VCaP (cell line): Measurements from ENCODE around the gene APOBEC3F.
"Not testable (repeated sequence)": the region's sequence is repeated elsewhere in the genome, so short reads cannot be mapped to it uniquely, and the experiment has no call there.

Experiments used
- H3K27ac ChIP-seq: fragments of 450-650 bp; 2 replicates; pipeline ENCODE4 v1.5.1; 2017
- CTCF ChIP-seq: fragments of 450-650 bp; conservative IDR thresholded peaks from 2 replicates; pipeline ENCODE4 v1.5.1; 2017; ENCODE audit warnings: mild to moderate bottlenecking, moderate library complexity

APOBEC3F gene

GRCh38 chr22:39040538-39041296 lies at the start of gene APOBEC3F:
TSS of gene APOBEC3F (plus strand) at chr22:39040864. CDS start at chr22:39040961, 97 bp downstream.
- H3K27ac ChIP-seq = peak within 1 kb of the TSS; percentile 84

- H3K27ac ChIP-seq = not testable (repeated sequence)
Measured at GRCh38 chr22:38992871-38993371, 47.7 kb upstream of the APOBEC3F start.

- no peak overlapping the region for H3K27ac ChIP-seq
- no peak for TF ChIP-seq CTCF
Measured at GRCh38 chr22:38996105-38996504, 44.6 kb upstream of the APOBEC3F start.

GRCh38 chr22:38997518-38997917 lies 43.1 kb upstream of the APOBEC3F start:
- TF ChIP-seq CTCF = no peak
- no peak overlapping the region for H3K27ac ChIP-seq

GRCh38 chr22:39003165-39003638 lies 37.5 kb upstream of the APOBEC3F start:
- TF ChIP-seq CTCF = peak; percentile 87
- peak overlapping the region; percentile 61 for H3K27ac ChIP-seq

- TF ChIP-seq CTCF = no peak
Measured at GRCh38 chr22:39007177-39007576, 33.5 kb upstream of the APOBEC3F start.

GRCh38 chr22:39008271-39008850 lies 32.3 kb upstream of the APOBEC3F start:
- not testable (repeated sequence) for H3K27ac ChIP-seq

More at GRCh38 chr22:39007177-39007576, 33.5 kb upstream of the APOBEC3F start:
- H3K27ac ChIP-seq = no peak overlapping the region

GRCh38 chr22:39010946-39011345 lies 29.7 kb upstream of the APOBEC3F start:
- no peak overlapping the region for H3K27ac ChIP-seq
- no peak; the same call in 1 of the 2 replicates for TF ChIP-seq CTCF
